IPS-NIHi7 (cell line): Measurements from ENCODE around the gene PLD6.
"Not testable (repeated sequence)": the region's sequence is repeated elsewhere in the genome, so short reads cannot be mapped to it uniquely, and the experiment has no call there.

Source experiments
- DNase-seq: peaks from one replicate; pipeline ENCODE4 v3.0.0; 2012; ENCODE audit warnings: mixed read lengths; ENCODE audit errors: extremely low spot score

The PLD6 gene

DNA sequence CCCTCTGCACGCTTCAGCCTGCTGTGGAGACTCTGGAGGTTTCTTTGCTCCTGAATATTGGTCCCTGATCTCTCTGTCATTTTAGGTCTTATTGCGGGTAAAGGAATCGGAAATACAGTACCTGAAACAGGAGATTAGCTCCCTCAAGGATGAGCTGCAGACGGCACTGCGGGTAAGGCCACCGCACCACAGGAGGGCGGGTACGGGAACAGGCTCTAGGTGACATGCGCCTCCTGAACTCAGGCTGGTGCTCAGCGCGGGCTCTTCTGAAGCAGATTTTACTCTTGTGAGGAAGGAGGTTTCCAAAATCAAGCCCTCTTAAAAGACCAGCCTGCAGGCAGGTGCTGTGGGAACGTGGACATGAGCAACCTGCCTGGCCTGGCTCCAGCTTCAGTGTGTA lies 29.8 kb downstream of the PLD6 start:
- DNase-seq = no peak

- no peak for DNase-seq
Observed at GRCh38 chr17:17175917-17176316, 30.2 kb downstream of the PLD6 start.

DNA sequence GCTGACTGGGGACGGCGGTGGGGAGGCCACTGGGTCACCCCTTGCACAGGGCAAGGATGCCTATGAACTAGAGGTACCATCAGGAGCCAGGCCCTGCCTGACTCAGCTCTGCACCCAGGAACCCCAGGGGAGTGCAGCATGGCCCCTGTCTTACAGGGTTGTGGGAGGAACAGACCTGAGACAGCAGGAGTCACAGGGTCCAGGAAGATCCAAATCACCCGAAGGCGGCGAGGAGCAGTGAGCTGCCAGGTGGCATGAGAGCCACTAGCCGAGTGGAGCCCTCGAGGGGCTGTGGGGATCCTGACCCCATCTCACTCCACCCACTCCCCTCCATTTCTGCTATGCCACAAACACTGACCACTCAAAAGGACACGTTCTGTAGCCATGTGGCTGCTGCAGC lies 30.8 kb downstream of the PLD6 start:
- DNase-seq = no peak

DNA sequence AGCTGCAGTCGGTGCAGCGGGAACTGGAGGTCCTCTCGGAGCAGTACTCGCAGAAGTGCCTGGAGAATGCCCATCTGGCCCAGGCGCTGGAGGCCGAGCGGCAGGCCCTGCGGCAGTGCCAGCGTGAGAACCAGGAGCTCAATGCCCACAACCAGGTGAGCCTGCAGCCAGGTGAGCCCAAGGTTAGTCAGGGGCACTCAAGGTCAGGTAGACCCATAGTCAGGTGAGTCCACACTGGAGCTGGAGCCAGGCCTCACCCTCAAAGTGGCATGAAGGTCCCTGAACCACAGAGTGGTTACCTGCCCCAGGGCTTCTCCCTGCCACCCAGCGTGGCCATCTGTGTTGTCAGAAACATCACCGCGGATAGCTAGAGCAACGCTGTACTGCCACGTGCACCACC lies 32.2 kb downstream of the PLD6 start:
- DNase-seq = no peak

GRCh38 chr17:17172990-17173389 lies 33.1 kb downstream of the PLD6 start:
- no peak for DNase-seq

DNA sequence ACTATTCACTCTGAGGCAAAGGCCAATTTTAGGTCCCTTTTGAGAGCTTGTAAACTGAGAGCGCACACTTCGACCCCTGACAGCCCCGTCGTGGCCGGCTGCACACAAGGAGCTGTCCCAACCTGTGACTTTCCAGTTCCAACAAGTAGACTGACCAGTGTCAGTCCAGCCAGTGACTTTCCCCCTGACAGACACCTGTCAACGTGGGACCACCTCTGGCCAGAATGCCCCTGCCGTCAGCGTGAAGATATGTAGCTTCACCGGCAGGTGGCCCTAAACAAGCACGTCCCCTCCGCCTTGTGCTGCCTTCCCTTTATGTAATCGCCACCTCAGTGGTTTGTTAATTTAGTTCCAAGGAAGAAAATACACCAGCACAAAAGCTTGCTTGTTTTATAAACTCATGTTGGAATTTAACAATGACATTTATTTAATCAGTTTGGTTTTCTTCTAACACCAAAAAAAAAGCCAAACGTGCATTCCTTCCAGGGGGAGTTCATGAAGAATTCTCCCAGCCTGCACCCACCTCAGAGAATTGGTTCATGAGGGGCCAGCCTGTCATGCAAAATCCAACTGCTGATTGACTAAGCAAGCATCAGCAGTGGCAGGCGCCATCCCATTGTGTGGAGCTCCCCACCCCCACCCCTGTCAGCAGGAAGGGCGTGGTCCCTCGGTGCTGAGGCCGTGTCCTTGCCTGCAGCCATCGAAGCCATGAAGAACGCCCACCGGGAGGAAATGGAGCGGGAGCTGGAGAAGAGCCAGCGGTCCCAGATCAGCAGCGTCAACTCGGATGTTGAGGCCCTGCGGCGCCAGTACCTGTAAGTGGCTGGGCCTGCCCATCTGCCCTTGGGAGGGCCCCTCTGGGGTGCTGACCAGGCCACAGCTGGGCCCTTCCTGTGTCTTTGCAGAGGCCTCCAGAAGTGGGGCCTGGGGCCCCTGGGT lies 33.9 kb downstream of the PLD6 start:
- DNase-seq = peak; percentile 40

DNA sequence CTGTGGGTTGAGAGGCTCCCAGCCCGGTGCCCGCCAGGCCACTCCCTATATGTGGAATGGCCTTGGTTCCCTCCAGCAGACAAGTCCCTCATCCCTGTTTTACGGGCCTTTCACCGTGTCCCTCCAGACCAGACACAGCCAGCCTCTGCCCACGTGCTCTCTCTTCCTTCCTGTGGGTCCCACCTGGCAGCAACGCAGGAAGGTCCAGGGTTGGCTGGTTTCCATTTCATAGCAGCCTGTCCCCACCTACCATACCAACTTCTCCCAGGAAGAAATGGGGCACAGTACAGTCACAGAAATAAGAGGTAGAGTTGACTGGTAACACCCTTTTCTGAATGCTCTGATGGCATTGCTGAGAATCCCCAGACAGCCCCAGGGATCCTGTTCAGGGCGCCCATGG lies 34.9 kb downstream of the PLD6 start:
- DNase-seq = no peak

DNA sequence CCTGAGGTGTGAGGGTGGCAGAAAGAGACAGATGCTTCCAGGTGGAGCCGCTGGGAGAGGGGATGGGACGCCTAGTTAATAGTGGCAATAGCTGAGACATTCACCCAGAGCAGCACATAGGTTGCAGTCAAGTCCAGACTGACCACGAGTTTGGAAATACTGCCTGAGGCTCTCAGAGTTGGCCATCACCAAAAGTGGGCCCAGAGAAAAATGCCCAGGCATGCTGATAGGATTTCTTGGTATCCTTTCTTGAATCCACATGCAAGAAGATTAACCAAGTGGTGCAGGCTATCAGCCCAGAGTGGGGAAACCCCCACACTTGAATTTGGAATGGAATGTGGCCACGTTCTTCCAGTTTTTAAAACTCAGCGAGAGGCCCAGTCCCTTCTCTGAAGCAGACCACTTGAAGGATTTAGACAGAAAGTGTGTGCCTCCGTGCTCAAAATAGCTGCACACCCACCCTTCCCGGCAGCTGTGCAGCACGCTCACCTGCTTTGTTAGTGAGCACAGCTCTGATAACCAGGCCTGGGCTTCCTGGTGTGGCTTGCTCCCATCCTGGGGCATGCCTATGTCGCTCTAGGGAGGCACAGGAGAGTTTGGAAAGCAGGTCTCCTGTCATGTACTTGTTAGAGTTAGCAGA lies 35.7 kb downstream of the PLD6 start:
- DNase-seq = no peak

GRCh38 chr17:17169396-17169795 lies 36.7 kb downstream of the PLD6 start:
- DNase-seq = no peak

DNA sequence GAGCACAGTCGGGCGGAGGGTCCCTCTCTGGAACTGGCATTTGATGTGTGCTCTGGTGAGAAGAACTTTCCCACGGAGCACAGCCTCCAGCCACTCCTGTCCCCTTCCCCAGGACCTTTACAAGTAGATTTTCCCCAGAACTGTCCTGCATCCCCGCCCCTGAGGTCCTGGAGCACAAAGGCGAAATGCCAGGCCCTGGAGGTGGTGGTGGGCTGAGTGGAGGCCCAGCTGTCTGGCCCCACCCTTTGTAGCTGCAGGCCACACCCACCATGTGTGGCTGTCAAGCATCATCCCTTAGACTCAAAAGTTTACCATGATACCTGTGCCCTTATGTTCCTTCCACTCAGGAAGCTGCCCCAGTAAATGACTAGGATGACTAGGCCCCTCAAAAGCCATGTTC lies 37.7 kb downstream of the PLD6 start:
- DNase-seq = no peak

GRCh38 chr17:17167986-17168385 lies 38.1 kb downstream of the PLD6 start:
- DNase-seq = no peak

DNA sequence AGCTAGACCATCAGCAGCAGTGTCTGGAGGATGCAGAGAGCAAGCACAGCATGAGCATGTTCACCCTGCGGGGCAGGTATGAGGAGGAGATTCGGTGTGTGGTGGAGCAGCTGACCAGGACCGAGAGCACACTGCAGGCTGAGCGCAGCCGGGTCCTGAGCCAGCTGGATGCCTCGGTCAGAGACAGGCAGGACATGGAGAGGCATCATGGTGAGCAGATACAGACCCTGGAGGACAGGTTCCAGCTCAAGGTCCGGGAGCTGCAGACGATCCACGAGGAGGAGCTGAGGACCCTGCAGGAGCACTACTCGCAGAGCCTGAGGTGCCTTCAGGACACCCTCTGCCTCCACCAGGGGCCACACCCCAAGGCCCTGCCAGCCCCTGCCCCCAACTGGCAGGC lies 38.8 kb downstream of the PLD6 start:
- DNase-seq = no peak

GRCh38 chr17:17166446-17166845 lies 39.7 kb downstream of the PLD6 start:
- no peak for DNase-seq

DNA sequence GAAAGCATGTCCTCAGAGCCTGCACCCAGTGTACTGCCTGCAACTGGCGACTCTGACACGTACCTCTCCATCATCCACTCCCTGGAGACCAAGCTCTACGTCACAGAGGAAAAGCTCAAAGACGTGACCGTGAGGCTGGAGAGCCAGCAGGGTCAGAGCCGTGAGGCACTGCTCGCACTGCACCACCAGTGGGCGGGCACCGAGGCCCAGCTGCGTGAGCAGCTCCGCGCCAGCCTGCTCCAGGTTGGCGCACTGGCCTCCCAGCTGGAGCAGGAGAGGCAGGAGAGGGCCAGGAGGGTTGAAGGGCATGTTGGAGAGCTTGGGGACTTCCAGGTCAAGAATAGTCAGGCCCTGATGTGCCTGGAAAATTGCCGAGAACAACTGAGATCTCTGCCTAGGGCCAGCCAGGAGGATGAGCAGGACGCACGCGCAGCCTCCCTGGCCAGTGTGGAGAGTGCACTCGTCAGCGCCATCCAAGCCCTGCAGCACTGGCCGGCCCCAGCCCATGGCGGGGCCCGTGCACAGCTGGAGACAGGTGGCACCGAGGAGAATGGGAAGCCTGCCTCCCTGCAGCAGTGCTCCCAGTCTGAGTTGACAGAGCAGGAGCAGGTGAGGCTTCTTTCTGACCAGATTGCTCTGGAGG lies 40.3 kb downstream of the PLD6 start:
- no peak for DNase-seq

- no peak for DNase-seq
Observed at GRCh38 chr17:17164676-17165075, 41.5 kb downstream of the PLD6 start.

- no peak for DNase-seq
Observed at GRCh38 chr17:17164156-17164555, 42.0 kb downstream of the PLD6 start.

- DNase-seq = no peak
Observed at GRCh38 chr17:17161759-17162158, 44.4 kb downstream of the PLD6 start.

DNA sequence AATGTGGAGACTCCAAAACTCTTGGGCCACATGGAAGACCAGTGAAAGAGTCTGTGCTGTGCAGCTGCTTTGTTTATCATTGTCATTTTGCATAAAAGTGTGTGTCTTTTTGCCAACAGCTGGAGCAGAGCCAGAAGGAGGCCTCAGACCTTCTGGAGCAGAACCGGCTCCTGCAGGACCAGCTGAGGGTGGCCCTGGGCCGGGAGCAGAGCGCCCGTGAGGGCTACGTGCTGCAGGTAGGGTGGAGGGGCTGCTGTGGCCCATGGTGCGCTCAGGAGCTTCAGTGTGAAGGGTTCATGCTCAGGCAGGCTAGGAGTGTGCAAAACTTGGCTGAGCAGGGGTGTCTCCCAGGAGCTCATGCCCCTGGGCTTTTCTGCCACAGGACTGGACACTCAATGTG lies 45.0 kb downstream of the PLD6 start:
- no peak for DNase-seq

DNA sequence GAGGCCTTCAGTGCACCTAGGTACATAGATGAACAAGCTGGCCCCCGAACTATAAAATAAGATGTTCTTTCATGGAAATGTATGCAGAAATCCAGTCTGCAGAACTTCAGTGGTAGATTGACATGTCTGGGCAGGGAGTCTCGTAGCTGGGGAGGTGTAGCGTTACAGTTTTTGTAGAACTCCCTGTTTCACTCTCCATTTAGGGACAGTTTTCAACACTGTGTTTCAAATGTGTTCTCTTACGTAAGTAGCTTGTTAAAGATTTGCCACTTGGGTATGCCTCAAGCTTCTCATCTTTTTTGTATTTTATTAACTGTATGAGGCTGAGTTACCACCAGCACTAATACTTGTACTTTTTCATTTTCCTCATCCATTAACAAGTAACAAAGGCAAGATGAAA lies 46.6 kb downstream of the PLD6 start:
- no peak for DNase-seq

DNA sequence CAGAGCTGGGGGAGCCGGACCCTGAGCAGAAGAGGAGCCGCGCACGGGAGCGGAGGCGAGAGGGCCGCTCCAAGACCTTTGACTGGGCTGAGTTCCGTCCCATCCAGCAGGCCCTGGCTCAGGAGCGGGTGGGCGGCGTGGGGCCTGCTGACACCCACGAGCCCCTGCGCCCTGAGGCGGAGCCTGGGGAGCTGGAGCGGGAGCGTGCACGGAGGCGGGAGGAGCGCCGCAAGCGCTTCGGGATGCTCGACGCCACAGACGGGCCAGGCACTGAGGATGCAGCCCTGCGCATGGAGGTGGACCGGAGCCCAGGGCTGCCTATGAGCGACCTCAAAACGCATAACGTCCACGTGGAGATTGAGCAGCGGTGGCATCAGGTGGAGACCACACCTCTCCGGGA lies 47.6 kb downstream of the PLD6 start:
- DNase-seq = not testable (repeated sequence)

DNA sequence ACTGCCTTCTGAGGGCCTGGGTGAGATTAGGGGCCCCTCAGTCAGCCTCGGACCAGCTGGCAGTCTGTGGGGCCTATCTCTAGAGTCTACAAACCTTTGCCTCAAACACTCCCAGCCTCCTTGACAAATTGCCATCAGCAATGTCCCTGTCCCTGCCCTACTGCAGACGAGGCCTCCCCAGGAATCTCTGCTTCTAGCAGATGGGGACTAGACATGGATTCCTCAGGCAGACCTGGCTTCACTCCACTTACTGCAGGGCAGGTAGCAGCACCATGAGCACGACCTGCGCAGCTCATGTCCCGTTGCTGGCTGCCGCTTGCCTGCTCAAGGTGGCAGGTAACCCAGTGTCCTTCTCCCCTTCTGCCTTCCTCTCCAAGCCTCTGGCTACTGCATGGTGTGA lies 49.1 kb downstream of the PLD6 start:
- DNase-seq = no peak

GRCh38 chr17:17156511-17156910 lies 49.6 kb downstream of the PLD6 start:
- DNase-seq = no peak

GRCh38 chr17:17156107-17156506 lies 50.0 kb downstream of the PLD6 start:
- no peak for DNase-seq
